NCI-H2029 treated with DMSO at 0.1 percent for 48 hours (cell line): Measurements from ENCODE around the gene NKD2.

Experiments
- DNase-seq: peaks from one replicate; lab custom pipeline; 2025; lab: John Stamatoyannopoulos, UW

The NKD2 gene

GRCh38 chr5:978693-979092 is 29.9 kb upstream of the NKD2 start:
- no peak for DNase-seq

GRCh38 chr5:979100-979817 is 29.3 kb upstream of the NKD2 start:
- no peak for DNase-seq

GRCh38 chr5:980001-980588 is 28.5 kb upstream of the NKD2 start:
- no peak for DNase-seq

- DNase-seq, result no peak
Observed at GRCh38 chr5:980966-981365, 27.6 kb upstream of the NKD2 start.

GRCh38 chr5:981456-981855 is 27.1 kb upstream of the NKD2 start:
- no peak for DNase-seq

- no peak for DNase-seq
Observed at GRCh38 chr5:982377-983237, 26.0 kb upstream of the NKD2 start.

GRCh38 chr5:983238-983524 is 25.4 kb upstream of the NKD2 start:
- no peak for DNase-seq

GRCh38 chr5:983568-983967 is 25.0 kb upstream of the NKD2 start:
- no peak for DNase-seq

GRCh38 chr5:984774-985173 is 23.8 kb upstream of the NKD2 start:
- no peak for DNase-seq

GRCh38 chr5:987761-988160 is 20.8 kb upstream of the NKD2 start:
- DNase-seq, result no peak

- DNase-seq, result no peak
Observed at GRCh38 chr5:988322-988721, 20.3 kb upstream of the NKD2 start.

GRCh38 chr5:989961-990530 is 18.6 kb upstream of the NKD2 start:
- no peak for DNase-seq

GRCh38 chr5:991472-992267 is 16.9 kb upstream of the NKD2 start:
- DNase-seq, result no peak

- no peak for DNase-seq
Observed at GRCh38 chr5:994272-994607, 14.4 kb upstream of the NKD2 start.

- no peak for DNase-seq
Observed at GRCh38 chr5:994821-995220, 13.8 kb upstream of the NKD2 start.

GRCh38 chr5:995318-995717 is 13.3 kb upstream of the NKD2 start:
- no peak for DNase-seq

- DNase-seq, result no peak
Observed at GRCh38 chr5:997001-997474, 11.6 kb upstream of the NKD2 start.

- DNase-seq, result no peak
Observed at GRCh38 chr5:997711-998110, 10.9 kb upstream of the NKD2 start.

GRCh38 chr5:998246-999031 is 10.2 kb upstream of the NKD2 start:
- DNase-seq, result no peak

GRCh38 chr5:999032-999501 is 9.5 kb upstream of the NKD2 start:
- DNase-seq, result no peak

GRCh38 chr5:999724-1000123 is 8.9 kb upstream of the NKD2 start:
- no peak for DNase-seq
